BJ (cell line): ENCODE measurements around the gene FMNL2. TPM values are rescaled to one million over a fixed set of nuclear protein-coding genes. Genes with fewer than 3 reads are reported as not detected.
"Not testable (repeated sequence)": the region's sequence is repeated elsewhere in the genome, so short reads cannot be mapped to it uniquely, and the experiment has no call there.

Experiments used
- CTCF ChIA-PET: fragments of 350-600 bp; formaldehyde crosslinking; extraction: SDS; loops from one replicate; lab custom pipeline; 2021; ENCODE audit warnings: antibody characterized with exemption, inconsistent platforms; lab: Yijun Ruan, JAX
- POLR2A ChIA-PET: fragments of 300-600 bp; sonication (Branson Sonifier 250); formaldehyde crosslinking; extraction: SDS; loops from one replicate; lab custom pipeline; 2021; ENCODE audit warnings: antibody characterized with exemption; lab: Charles Lee
- DNase-seq: peaks from one replicate; pipeline ENCODE4 v3.0.0-alpha.2; 2011; ENCODE audit warnings: low read depth
- H3K27me3 ChIP-seq: 2 replicates; pipeline ENCODE4 v1.6.0; 2011; ENCODE audit warnings: low read length; ENCODE audit not compliant: control insufficient read depth, insufficient read depth
- H3K36me3 ChIP-seq: 2 replicates; pipeline ENCODE4 v1.5.1; 2011; ENCODE audit warnings: low read length; ENCODE audit not compliant: control insufficient read depth, insufficient read depth
- H3K4me3 ChIP-seq: 2 replicates; pipeline ENCODE4 v1.5.1; 2011; ENCODE audit warnings: low read depth, mild to moderate bottlenecking, control low read depth, low read length
- polyA plus RNA-seq: library from polyadenylated mRNA; depleted of rRNA; stranded (reverse); fragments of >200 nt; gene quantifications from 2 replicates; pipeline ENCODE4 v1.2.3, GENCODE V29; 2011
- TF ChIP-seq, protein P1 (sequence below): IDR thresholded peaks from 2 replicates; pipeline ENCODE4 v1.5.1; 2011; ENCODE audit warnings: low read depth, mild to moderate bottlenecking, control low read depth, inconsistent platforms, low read length, moderate library complexity; ENCODE audit not compliant: insufficient read depth

The FMNL2 gene
- polyA plus RNA-seq, 1 experiment: 2.4 TPM

DNA sequence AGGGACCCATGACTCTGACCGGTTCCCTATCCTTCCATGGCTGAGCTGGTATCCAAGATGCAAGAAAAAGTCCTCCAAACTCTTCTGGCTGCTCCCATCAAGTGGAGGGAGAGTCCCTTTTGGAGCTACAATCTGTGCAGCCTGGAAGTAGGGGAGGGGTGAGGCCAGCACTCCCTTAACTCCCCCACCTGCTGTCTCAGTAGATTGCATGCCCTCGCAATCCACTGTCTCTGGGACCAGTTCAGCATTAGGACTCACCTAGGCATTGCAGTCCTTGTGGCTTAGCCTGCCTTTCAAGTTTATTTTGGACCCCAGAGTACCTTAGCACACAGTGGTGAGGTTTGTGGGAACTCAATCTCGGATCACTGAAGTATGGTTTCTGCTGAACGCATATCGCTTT is 14.2 kb upstream of the FMNL2 start:
- Histone ChIP-seq H3K27me3 (no peaks in the 10 kb centered on the region), H3K4me3 (no peak overlapping the region), H3K36me3 (no peaks in the 10 kb centered on the region)
- ChIA-PET CTCF (no interaction called here), POLR2A (no interaction called here)
- no peak for DNase-seq
- TF ChIP-seq, protein P1, sequence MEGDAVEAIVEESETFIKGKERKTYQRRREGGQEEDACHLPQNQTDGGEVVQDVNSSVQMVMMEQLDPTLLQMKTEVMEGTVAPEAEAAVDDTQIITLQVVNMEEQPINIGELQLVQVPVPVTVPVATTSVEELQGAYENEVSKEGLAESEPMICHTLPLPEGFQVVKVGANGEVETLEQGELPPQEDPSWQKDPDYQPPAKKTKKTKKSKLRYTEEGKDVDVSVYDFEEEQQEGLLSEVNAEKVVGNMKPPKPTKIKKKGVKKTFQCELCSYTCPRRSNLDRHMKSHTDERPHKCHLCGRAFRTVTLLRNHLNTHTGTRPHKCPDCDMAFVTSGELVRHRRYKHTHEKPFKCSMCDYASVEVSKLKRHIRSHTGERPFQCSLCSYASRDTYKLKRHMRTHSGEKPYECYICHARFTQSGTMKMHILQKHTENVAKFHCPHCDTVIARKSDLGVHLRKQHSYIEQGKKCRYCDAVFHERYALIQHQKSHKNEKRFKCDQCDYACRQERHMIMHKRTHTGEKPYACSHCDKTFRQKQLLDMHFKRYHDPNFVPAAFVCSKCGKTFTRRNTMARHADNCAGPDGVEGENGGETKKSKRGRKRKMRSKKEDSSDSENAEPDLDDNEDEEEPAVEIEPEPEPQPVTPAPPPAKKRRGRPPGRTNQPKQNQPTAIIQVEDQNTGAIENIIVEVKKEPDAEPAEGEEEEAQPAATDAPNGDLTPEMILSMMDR: no peak

DNA sequence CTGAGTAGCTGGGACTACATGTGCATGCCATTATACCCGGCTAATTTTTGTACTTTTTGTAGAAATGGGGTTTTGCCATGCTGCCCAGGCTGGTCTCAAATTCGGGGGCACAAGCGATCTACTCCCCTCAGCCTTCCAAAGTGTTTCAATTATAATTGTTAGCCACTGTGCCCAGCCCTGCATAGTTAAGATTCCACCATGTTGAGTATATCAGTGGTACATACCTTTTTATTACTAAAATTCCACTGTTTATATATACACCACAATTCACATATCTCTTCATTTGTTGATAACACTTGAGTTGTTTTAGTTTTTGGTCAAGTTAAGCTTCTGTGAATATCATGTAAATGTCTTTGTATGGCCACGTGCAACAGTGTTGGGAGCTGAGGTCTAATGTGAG is 12.8 kb upstream of the FMNL2 start:
- CTCF ChIA-PET: no interaction called here
- TF ChIP-seq, protein P1: no peak
- POLR2A ChIA-PET: no interaction called here
- DNase-seq: no peak
- Histone ChIP-seq H3K27me3 (no peaks in the 10 kb centered on the region), H3K36me3 (no peaks in the 10 kb centered on the region), H3K4me3 (no peak overlapping the region)

DNA sequence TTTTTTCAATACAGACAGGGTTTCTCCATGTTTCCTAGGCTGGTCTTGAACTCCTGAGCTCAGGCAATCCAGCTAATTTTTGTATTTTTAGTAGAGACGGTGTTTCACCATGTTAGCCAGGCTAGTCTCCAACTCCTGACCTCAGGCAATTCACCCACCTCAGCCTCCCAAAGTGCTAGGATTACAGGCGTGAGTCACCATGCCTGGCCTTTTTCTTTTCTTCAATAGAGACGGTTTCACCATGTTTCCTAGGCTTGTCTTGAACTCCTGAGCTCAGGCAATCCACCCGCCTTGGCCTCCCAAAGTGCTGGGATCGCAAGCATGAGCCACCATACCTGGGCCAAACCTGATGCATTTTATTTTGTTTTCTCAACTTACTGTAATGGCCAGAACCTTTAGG is 9.8 kb upstream of the FMNL2 start:
- H3K27me3 ChIP-seq, POLR2A ChIA-PET, H3K36me3 ChIP-seq, CTCF ChIA-PET, DNase-seq, H3K4me3 ChIP-seq: not testable (repeated sequence)

DNA sequence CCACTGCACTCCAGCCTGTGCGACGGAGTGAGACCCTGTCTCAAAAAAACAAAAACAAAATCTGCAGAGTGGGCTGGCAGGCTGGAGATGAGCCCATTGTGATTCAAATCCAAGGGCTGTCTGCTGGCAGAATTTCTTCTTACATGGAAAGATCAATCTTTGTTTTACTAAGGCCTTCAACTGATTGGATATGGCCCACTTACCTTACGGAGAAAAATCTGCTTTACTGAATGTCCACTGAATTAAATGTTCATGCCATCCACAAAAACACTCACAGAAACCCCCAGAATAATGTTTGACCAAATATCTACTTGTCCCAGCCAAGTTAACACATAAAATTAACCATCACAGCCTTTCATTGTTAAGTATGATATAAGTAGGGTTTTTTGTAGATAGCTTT is 8.3 kb upstream of the FMNL2 start:
- TF ChIP-seq, protein P1: no peak
- ChIA-PET CTCF (no interaction called here), POLR2A (no interaction called here)
- DNase-seq: no peak
- H3K27me3 ChIP-seq: no peaks in the 10 kb centered on the region
- H3K4me3 ChIP-seq: no peak overlapping the region
- no peaks in the 10 kb centered on the region for H3K36me3 ChIP-seq

DNA sequence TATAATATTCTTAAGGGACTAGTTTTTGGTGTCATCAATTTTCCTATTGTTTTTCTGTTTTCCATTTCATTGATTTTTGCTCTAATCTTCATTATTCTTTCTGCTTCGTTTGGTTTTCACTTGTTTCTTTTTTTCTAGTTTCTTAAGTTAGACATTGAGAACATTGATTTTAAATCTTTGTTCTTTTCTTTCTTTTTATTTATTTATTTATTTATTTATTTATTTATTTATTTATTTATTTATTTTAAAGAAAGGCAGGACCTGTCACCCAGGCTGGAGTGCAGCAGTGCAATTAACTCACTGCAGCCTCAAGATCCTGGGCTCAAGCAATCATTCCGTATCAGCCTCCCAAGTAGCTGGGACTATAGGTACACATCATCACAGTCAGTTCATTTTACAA is 7.0 kb upstream of the FMNL2 start:
- Histone ChIP-seq H3K4me3 (no peak overlapping the region), H3K27me3 (no peaks in the 10 kb centered on the region), H3K36me3 (no peaks in the 10 kb centered on the region)
- CTCF ChIA-PET: no interaction called here
- DNase-seq: no peak
- TF ChIP-seq, protein P1: no peak
- POLR2A ChIA-PET: no interaction called here

DNA sequence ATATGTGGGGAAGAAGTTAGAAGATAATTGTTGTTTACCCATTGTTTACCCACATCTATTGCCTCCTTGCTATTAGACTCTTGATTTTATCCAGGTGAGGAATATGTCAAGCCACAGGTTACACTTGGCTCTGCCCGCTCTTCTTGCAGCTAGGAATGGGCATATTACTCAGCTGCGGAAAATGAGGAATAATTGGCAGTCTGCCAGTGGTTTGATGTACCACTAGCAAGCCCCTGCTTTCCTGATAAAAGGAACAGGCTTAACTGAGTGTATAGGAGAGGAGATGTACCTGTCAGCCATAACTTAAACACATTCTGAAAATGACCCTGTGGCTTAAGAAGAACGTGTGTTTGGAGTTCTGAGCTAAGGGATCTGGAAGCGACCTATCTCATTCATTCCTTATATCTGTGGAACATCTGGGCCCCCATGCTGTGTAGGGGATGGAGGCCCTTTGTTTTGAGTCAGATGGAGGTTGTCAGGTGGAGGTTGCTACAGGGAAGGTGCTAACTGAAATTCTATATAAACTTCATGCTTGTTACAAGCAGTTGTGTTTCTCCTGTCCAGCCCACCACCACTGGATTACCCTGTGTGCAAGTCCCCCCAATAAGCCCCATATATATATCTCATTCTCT is 4.6 kb upstream of the FMNL2 start:
- TF ChIP-seq, protein P1: no peak
- Histone ChIP-seq H3K27me3 (no peaks in the 10 kb centered on the region), H3K4me3 (no peak overlapping the region), H3K36me3 (no peaks in the 10 kb centered on the region)
- no peak for DNase-seq
- POLR2A ChIA-PET: no interaction called here
- CTCF ChIA-PET: no interaction called here
